Stimulated activated CD4-positive, alpha-beta T cell treated with anti-CD3 and anti-CD28 coated beads, TNF-alpha, amount 100 ng/mL, for 4 hours (primary cell): ENCODE measurements around the gene PCGF3.
A peak's percentile ranks its signal among the peaks of the same experiment; 100 is the strongest.

Experiments used
- DNase-seq, 3 experiments: peaks; one replicate each; pipeline ENCODE4 v3.0.0-alpha.2; 2020; ENCODE audit warnings: low read depth in 3 of 3

Gene PCGF3

GRCh38 chr4:781493-782216 lies 76.0 kb downstream of the PCGF3 start:
- peak; percentile 96 to 97 (median 97) for DNase-seq

GRCh38 chr4:784401-785331 lies 79.0 kb downstream of the PCGF3 start:
- DNase-seq: no peak

GRCh38 chr4:785332-786073 lies 79.9 kb downstream of the PCGF3 start:
- no peak for DNase-seq

GRCh38 chr4:786074-786741 lies 80.6 kb downstream of the PCGF3 start:
- DNase-seq: no peak

GRCh38 chr4:786861-787300 lies 81.2 kb downstream of the PCGF3 start:
- DNase-seq: no peak

GRCh38 chr4:787561-787981 lies 81.9 kb downstream of the PCGF3 start:
- DNase-seq: no peak

- DNase-seq: no peak
Observed at GRCh38 chr4:788006-788635, 82.5 kb downstream of the PCGF3 start.

GRCh38 chr4:788636-789297 lies 83.1 kb downstream of the PCGF3 start:
- DNase-seq: no peak

- DNase-seq: no peak
Observed at GRCh38 chr4:789571-790465, 84.2 kb downstream of the PCGF3 start.

GRCh38 chr4:790466-790820 lies 84.8 kb downstream of the PCGF3 start:
- DNase-seq: no peak

- no peak for DNase-seq
Observed at GRCh38 chr4:791252-791897, 85.7 kb downstream of the PCGF3 start.

GRCh38 chr4:791898-792625 lies 86.4 kb downstream of the PCGF3 start:
- no peak for DNase-seq

- no peak for DNase-seq
Observed at GRCh38 chr4:792626-793092, 87.0 kb downstream of the PCGF3 start.

GRCh38 chr4:793093-793861 lies 87.6 kb downstream of the PCGF3 start:
- DNase-seq: no peak

GRCh38 chr4:793941-794621 lies 88.4 kb downstream of the PCGF3 start:
- no peak for DNase-seq

GRCh38 chr4:794900-795725 lies 89.5 kb downstream of the PCGF3 start:
- no peak for DNase-seq
